ENCODE results near the gene EFNA3. TPM values are rescaled to one million over a fixed set of nuclear protein-coding genes. Genes with fewer than 3 reads are reported as not detected.
A peak's percentile ranks its signal among the peaks of the same experiment; 100 is the strongest.

Gene EFNA3
- total and polyA plus RNA-seq, 2 donors (not counting 1 experiment from before 2014, with no cell fraction given): 0.30 to 0.33 TPM

DNA sequence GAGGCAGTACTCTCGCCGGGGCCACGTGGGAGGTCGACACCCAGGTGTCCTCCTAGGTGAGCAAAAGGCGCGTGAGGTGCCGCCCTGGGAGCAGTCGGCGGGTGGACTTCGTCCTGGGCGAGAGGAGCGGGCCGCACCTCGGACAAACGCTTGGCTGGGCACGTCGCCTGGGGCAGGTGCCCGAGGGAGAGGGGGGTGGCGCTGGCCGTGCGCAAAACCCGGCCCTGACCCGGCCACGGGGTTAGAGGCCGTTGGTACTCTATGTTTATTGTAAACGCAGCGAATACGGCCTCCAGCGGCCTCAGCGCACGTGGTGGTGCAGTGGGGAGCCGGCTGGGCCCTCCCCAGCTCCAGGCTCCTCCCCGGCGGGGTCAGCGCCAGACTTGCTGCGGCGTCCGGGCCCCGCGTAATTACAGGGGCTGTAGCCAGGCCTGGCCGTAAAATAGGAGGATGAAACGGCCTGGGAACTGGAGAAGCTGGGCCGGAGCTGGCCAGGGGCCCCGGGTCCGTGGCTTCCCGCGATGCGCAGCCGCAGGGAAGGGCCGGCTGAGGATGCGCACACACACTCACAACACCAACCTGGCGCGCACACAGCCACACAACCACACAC, 47.4 kb downstream of the EFNA3 start:
- H3K27ac ChIP-seq (ENCODE audit: insufficient read depth, low read length): no peak overlapping the region
- peaks cover 55% of the 10 kb centered on the region for H3K27me3 ChIP-seq (ENCODE audit: control insufficient read depth, insufficient read depth, low read length)
- no peak overlapping the region for H3K9ac ChIP-seq (ENCODE audit: insufficient read depth, low read length)
- no peak overlapping the region for H2AFZ ChIP-seq (ENCODE audit: low read length)
- H4K20me1 ChIP-seq (ENCODE audit: control insufficient read depth, extremely low read depth, insufficient read depth, low read length): no peaks in the 10 kb centered on the region
- DNase-seq (ENCODE audit: low read depth in 2 of 2): peak; percentile 23 to 35
- peak overlapping the region in 2 of 4 experiments; percentile 14 for H3K4me3 ChIP-seq (replicated peaks in 1 of 4; ENCODE audit: control extremely low read depth in 1 of 4, insufficient read depth in 1 of 4, low read depth in 3 of 4, low read length in 4 of 4)
- H3K36me3 ChIP-seq (ENCODE audit: control insufficient read depth, insufficient read depth, low read length): no peaks in the 10 kb centered on the region
- peak overlapping the region; percentile 40 for H3K4me2 ChIP-seq (ENCODE audit: extremely low read depth, insufficient read depth, low read length)
- H3K4me1 ChIP-seq (ENCODE audit: control insufficient read depth, extremely low read depth, insufficient read depth, low read length): peaks cover 2% of the 10 kb centered on the region
- H3K9me3 ChIP-seq (ENCODE audit: control insufficient read depth, insufficient read depth, low read depth, low read length): no peaks in the 10 kb centered on the region
- H3K79me2 ChIP-seq (ENCODE audit: control insufficient read depth, insufficient read depth, low read length): no peaks in the 10 kb centered on the region
- peak; percentile 77 for TF ChIP-seq EZH2 (IDR thresholded peaks at IDR 0.05; ENCODE audit: low read length, missing control alignments)
- TF ChIP-seq, protein P1, sequence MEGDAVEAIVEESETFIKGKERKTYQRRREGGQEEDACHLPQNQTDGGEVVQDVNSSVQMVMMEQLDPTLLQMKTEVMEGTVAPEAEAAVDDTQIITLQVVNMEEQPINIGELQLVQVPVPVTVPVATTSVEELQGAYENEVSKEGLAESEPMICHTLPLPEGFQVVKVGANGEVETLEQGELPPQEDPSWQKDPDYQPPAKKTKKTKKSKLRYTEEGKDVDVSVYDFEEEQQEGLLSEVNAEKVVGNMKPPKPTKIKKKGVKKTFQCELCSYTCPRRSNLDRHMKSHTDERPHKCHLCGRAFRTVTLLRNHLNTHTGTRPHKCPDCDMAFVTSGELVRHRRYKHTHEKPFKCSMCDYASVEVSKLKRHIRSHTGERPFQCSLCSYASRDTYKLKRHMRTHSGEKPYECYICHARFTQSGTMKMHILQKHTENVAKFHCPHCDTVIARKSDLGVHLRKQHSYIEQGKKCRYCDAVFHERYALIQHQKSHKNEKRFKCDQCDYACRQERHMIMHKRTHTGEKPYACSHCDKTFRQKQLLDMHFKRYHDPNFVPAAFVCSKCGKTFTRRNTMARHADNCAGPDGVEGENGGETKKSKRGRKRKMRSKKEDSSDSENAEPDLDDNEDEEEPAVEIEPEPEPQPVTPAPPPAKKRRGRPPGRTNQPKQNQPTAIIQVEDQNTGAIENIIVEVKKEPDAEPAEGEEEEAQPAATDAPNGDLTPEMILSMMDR (conservative IDR thresholded peaks at IDR 0.05 in 1 of 2, IDR thresholded peaks at IDR 0.05 in 1 of 2; ENCODE audit: low read depth in 1 of 2, low read length in 2 of 2): no peak

DNA sequence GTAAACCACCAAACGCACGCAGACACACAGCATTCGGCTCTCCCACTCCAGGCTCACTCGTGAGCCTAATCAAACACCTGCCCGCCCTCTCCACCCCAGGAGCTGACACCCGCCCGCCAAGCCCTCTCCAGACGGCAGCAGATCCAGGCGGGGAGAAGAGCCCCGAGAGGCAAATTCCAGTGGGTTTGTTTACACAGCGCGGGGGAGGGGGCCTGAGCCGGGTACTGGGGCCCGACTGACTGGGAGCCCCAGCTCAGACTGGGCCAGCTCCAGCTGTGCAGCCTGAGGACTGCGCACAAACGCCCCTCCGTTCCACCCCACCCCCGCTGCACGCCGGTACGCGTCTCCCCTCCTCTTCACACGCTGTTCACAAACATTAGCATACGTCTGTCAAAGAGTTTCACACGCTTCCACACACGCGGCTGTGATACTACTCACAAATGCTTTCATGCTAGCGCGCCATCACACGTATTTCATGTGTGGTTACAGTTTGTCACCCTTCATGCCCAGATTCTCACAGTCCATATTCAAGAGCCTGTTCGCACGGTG, 48.0 kb downstream of the EFNA3 start:
- no peak overlapping the region for H2AFZ ChIP-seq (ENCODE audit: low read length)
- H3K27ac ChIP-seq (ENCODE audit: insufficient read depth, low read length): no peak overlapping the region
- TF ChIP-seq, protein P1 (conservative IDR thresholded peaks at IDR 0.05 in 1 of 2, IDR thresholded peaks at IDR 0.05 in 1 of 2; ENCODE audit: low read depth in 1 of 2, low read length in 2 of 2): no peak
- TF ChIP-seq EZH2 (IDR thresholded peaks at IDR 0.05; ENCODE audit: low read length, missing control alignments): no peak
- H3K27me3 ChIP-seq (ENCODE audit: control insufficient read depth, insufficient read depth, low read length): peaks cover 55% of the 10 kb centered on the region
- H3K4me2 ChIP-seq (ENCODE audit: extremely low read depth, insufficient read depth, low read length): peak overlapping the region; percentile 40
- H3K79me2 ChIP-seq (ENCODE audit: control insufficient read depth, insufficient read depth, low read length): no peaks in the 10 kb centered on the region
- H4K20me1 ChIP-seq (ENCODE audit: control insufficient read depth, extremely low read depth, insufficient read depth, low read length): no peaks in the 10 kb centered on the region
- H3K4me3 ChIP-seq (replicated peaks in 1 of 4; ENCODE audit: control extremely low read depth in 1 of 4, insufficient read depth in 1 of 4, low read depth in 3 of 4, low read length in 4 of 4): peak overlapping the region in 2 of 4 experiments; percentile 45 to 51
- H3K36me3 ChIP-seq (ENCODE audit: control insufficient read depth, insufficient read depth, low read length): no peaks in the 10 kb centered on the region
- no peaks in the 10 kb centered on the region for H3K9me3 ChIP-seq (ENCODE audit: control insufficient read depth, insufficient read depth, low read depth, low read length)
- DNase-seq (ENCODE audit: low read depth in 2 of 2): peak; percentile 39 to 45
- peaks cover 2% of the 10 kb centered on the region for H3K4me1 ChIP-seq (ENCODE audit: control insufficient read depth, extremely low read depth, insufficient read depth, low read length)
- H3K9ac ChIP-seq (ENCODE audit: insufficient read depth, low read length): no peak overlapping the region

DNA sequence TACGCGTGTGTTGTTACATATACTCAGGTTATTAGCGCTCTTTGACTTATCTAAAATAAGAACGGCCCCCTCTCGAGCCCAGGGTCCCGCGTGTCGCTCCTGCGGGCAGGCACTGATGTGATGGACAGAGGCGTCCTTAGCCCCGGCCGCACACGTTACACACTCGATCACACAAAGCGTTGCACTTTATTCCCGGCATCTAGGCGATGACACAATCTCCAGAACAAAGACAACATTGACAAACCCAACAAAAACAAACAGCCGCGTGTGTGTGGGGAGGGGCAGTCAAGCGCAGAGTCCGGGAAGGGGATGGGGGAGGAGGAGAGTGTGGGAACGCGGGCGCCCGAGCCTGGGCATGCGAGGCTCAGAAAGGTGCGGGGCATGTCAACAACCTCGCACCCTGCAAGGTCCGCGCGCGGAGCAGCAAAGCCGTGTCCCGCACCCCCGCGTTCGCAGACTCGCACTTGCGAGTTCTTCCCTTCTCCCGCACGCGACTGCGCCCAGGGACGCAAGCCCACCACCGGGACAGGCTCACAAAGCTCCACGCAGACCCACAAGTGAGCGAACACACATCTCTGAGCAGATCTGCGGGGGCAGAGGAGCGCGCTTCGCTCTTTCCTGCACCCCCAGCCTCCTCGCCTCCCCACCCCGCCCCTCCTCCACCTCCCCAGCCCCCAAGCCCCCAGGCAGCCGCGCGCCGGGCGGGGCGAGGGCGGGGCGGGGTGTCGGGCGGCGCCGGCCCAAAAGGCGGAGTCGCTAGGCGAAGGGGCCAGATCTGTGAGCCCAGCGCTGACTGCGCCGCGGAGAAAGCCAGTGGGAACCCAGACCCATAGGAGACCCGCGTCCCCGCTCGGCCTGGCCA, 48.7 kb downstream of the EFNA3 start, which contains the start of gene EFNA1:
TSS of gene EFNA1 (plus strand) at position 772 of the 862 bp plus-strand sequence. CDS start 102 bp downstream, outside the sequence.
- Histone ChIP-seq H3K4me1 (ENCODE audit: control insufficient read depth, extremely low read depth, insufficient read depth, low read length) (peaks cover 2% of the 10 kb centered on the region), H3K79me2 (ENCODE audit: control insufficient read depth, insufficient read depth, low read length) (no peaks in the 10 kb centered on the region), H3K4me2 (ENCODE audit: extremely low read depth, insufficient read depth, low read length) (peak within 1 kb of the TSS; percentile 82), H3K4me3 (replicated peaks in 1 of 4; ENCODE audit: control extremely low read depth in 1 of 4, insufficient read depth in 1 of 4, low read depth in 3 of 4, low read length in 4 of 4) (peak within 1 kb of the TSS in 3 of 4 experiments; percentile 16 to 58 (median 51)), H2AFZ (ENCODE audit: low read length) (no peak within 1 kb of the TSS), H3K36me3 (ENCODE audit: control insufficient read depth, insufficient read depth, low read length) (no peaks in the 10 kb centered on the region), H3K27me3 (ENCODE audit: control insufficient read depth, insufficient read depth, low read length) (peaks cover 55% of the 10 kb centered on the region), H3K27ac (ENCODE audit: insufficient read depth, low read length) (no peak within 1 kb of the TSS), H4K20me1 (ENCODE audit: control insufficient read depth, extremely low read depth, insufficient read depth, low read length) (no peaks in the 10 kb centered on the region), H3K9ac (ENCODE audit: insufficient read depth, low read length) (no peak within 1 kb of the TSS), H3K9me3 (ENCODE audit: control insufficient read depth, insufficient read depth, low read depth, low read length) (no peaks in the 10 kb centered on the region)
- peak; percentile 55 to 66 for DNase-seq (ENCODE audit: low read depth in 2 of 2)
- TF ChIP-seq, protein P1 (conservative IDR thresholded peaks at IDR 0.05 in 1 of 2, IDR thresholded peaks at IDR 0.05 in 1 of 2; ENCODE audit: low read depth in 1 of 2, low read length in 2 of 2): no peak
- peak; percentile 97 for TF ChIP-seq EZH2 (IDR thresholded peaks at IDR 0.05; ENCODE audit: low read length, missing control alignments)
